Neural cell (in vitro differentiated cells): ENCODE measurements around the gene IGIP.

Source experiments
- EP300 ChIP-seq: fragments of 450-650 bp; conservative IDR thresholded peaks from 2 replicates; pipeline ENCODE4 v1.6.1; 2014; ENCODE audit warnings: antibody characterized with exemption, mild to moderate bottlenecking, moderate library complexity; ENCODE audit not compliant: poor library complexity, severe bottlenecking
- EZH2 ChIP-seq: fragments of 200-600, 300-800 bp; shearing (Covaris generic), sonication (generic); IDR thresholded peaks from 2 replicates; pipeline ENCODE4 v1.6.1; 2014; ENCODE audit warnings: antibody characterized with exemption, low read length, borderline replicate concordance, mild to moderate bottlenecking; ENCODE audit not compliant: insufficient read depth, poor library complexity, severe bottlenecking
- POLR2AphosphoS5 ChIP-seq: IDR thresholded peaks from 2 replicates; pipeline ENCODE4 v1.6.1; 2012
- RAD21 ChIP-seq: fragments of 450-650 bp; conservative IDR thresholded peaks from 2 replicates; pipeline ENCODE4 v1.6.1; 2014; ENCODE audit warnings: antibody characterized with exemption, mild to moderate bottlenecking, moderate library complexity
- SMC3 ChIP-seq: fragments of 450-650 bp; conservative IDR thresholded peaks from 2 replicates; pipeline ENCODE4 v1.6.1; 2014; ENCODE audit warnings: antibody characterized with exemption, mild to moderate bottlenecking, moderate library complexity; ENCODE audit not compliant: poor library complexity
- TAF1 ChIP-seq: IDR thresholded peaks from 2 replicates; pipeline ENCODE4 v1.6.1; 2012; ENCODE audit warnings: low read depth
- TF ChIP-seq, protein P1 (sequence below): fragments of 450-650 bp; IDR thresholded peaks from 2 replicates; pipeline ENCODE4 v1.5.1; 2014; ENCODE audit warnings: antibody characterized with exemption, mild to moderate bottlenecking, moderate library complexity; ENCODE audit not compliant: poor library complexity, severe bottlenecking
- TF ChIP-seq, protein P2 (sequence below): IDR thresholded peaks from 2 replicates; pipeline ENCODE4 v1.6.1; 2012; ENCODE audit warnings: borderline replicate concordance

DNA sequence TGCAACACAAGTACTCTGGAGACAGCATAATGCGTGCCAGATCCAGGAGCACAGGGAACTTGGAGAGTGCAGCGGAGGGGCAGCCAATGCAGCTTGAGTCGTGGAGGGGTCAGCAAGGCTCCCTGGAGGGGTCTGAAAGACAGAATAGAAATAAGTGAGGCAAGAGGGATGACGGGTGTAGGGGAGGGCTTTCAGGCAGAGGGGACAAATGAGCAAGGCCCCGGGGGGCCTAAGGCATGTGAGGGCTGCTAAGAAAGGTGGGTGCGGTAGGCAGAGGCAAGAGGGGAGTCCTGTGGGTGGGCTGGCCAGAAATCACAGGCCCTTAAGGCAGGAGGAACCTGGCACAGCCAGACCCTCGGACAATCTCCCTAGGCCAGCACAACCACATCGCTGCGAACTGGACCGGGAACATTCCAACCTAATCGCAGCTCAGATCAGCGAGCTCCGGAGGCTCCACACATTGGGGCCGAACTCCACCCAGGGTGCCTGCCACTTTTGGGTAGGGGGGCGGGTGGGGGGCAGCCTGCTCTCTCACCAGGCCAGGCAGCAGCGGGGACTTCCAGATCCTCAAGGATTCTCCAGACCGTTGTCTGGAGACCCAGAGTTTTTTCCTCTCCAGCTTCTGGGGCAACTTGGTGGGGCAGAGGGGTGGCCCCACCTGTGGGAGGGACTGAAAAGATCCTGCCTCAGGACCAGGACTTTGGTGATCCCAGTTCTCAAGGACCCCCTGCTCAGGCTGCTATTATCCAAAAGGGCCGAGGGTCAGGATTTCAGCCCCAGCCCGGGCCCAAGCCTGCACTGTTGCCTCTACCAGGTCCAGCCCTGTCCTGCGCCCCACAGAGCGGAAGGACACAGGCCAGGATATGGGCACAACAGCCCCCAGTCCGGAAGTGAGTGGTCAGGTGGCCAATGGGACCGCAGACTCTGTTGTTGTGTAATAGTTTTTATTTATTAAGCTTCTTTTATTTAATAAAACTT is 26.6 kb downstream of the IGIP start:
- TF ChIP-seq, protein P1, sequence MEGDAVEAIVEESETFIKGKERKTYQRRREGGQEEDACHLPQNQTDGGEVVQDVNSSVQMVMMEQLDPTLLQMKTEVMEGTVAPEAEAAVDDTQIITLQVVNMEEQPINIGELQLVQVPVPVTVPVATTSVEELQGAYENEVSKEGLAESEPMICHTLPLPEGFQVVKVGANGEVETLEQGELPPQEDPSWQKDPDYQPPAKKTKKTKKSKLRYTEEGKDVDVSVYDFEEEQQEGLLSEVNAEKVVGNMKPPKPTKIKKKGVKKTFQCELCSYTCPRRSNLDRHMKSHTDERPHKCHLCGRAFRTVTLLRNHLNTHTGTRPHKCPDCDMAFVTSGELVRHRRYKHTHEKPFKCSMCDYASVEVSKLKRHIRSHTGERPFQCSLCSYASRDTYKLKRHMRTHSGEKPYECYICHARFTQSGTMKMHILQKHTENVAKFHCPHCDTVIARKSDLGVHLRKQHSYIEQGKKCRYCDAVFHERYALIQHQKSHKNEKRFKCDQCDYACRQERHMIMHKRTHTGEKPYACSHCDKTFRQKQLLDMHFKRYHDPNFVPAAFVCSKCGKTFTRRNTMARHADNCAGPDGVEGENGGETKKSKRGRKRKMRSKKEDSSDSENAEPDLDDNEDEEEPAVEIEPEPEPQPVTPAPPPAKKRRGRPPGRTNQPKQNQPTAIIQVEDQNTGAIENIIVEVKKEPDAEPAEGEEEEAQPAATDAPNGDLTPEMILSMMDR, result no peak
- no peak for TF ChIP-seq RAD21
- no peak for TF ChIP-seq TAF1
- TF ChIP-seq, protein P2, sequence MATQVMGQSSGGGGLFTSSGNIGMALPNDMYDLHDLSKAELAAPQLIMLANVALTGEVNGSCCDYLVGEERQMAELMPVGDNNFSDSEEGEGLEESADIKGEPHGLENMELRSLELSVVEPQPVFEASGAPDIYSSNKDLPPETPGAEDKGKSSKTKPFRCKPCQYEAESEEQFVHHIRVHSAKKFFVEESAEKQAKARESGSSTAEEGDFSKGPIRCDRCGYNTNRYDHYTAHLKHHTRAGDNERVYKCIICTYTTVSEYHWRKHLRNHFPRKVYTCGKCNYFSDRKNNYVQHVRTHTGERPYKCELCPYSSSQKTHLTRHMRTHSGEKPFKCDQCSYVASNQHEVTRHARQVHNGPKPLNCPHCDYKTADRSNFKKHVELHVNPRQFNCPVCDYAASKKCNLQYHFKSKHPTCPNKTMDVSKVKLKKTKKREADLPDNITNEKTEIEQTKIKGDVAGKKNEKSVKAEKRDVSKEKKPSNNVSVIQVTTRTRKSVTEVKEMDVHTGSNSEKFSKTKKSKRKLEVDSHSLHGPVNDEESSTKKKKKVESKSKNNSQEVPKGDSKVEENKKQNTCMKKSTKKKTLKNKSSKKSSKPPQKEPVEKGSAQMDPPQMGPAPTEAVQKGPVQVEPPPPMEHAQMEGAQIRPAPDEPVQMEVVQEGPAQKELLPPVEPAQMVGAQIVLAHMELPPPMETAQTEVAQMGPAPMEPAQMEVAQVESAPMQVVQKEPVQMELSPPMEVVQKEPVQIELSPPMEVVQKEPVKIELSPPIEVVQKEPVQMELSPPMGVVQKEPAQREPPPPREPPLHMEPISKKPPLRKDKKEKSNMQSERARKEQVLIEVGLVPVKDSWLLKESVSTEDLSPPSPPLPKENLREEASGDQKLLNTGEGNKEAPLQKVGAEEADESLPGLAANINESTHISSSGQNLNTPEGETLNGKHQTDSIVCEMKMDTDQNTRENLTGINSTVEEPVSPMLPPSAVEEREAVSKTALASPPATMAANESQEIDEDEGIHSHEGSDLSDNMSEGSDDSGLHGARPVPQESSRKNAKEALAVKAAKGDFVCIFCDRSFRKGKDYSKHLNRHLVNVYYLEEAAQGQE, result no peak
- TF ChIP-seq EZH2, result no peak
- TF ChIP-seq SMC3, result no peak
- TF ChIP-seq EP300, result no peak
- TF ChIP-seq POLR2AphosphoS5, result no peak
